BLaER1 (cell line): ENCODE data around the gene VASH1.
"Not testable (repeated sequence)": the region's sequence is repeated elsewhere in the genome, so short reads cannot be mapped to it uniquely, and the experiment has no call there.

Experiments used
- H3K27ac ChIP-seq: shearing (Covaris generic); formaldehyde crosslinking; 2 replicates; pipeline ENCODE4 v1.8.1; 2022
- H3K27me3 ChIP-seq: shearing (Covaris generic); formaldehyde crosslinking; 2 replicates; pipeline ENCODE4 v1.8.1; 2022
- H3K36me3 ChIP-seq: shearing (Covaris generic); formaldehyde crosslinking; 2 replicates; pipeline ENCODE4 v1.8.1; 2022
- H3K4me1 ChIP-seq: shearing (Covaris generic); formaldehyde crosslinking; 2 replicates; pipeline ENCODE4 v1.8.1; 2022
- H3K4me2 ChIP-seq: shearing (Covaris generic); formaldehyde crosslinking; 2 replicates; pipeline ENCODE4 v1.8.1; 2022
- H3K4me3 ChIP-seq: shearing (Covaris generic); formaldehyde crosslinking; 2 replicates; pipeline ENCODE4 v1.8.1; 2022
- H3K9ac ChIP-seq: shearing (Covaris generic); formaldehyde crosslinking; 2 replicates; pipeline ENCODE4 v1.8.1; 2022
- H3K9me3 ChIP-seq: shearing (Covaris generic); formaldehyde crosslinking; 2 replicates; pipeline ENCODE4 v1.8.1; 2022
- H4K20me1 ChIP-seq: shearing (Covaris generic); formaldehyde crosslinking; 2 replicates; pipeline ENCODE4 v1.8.1; 2022
- Cebpa-rat ChIP-seq: shearing (Covaris generic); IDR thresholded peaks from 2 replicates; pipeline ENCODE4 v1.8.1; 2022

VASH1 gene

DNA sequence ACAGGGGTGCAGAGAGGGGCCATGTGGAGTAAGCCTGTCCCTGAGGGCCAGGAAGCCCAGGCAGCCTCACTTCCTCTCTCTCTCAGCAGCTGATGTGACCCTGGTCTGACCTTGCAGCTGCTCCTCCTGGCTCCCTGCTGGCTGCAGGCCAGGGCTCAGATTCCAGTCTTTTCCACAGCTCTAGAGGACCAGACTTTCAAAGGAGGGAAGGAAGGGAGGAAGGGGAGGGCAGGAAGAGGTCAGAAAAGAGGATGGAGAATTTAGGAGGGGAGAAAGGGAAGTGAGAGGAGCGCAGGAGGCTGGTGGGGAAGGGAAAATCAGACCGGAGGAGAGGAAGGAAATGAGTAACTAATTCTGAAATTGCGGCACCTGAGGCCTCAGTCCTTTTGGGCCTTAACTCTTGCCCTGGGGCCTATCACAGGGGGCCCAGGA is 40.9 kb upstream of the VASH1 start:
- no peak overlapping the region for H3K4me3 ChIP-seq
- TF ChIP-seq Cebpa-rat = no peak
- no peaks in the 10 kb centered on the region for H3K27me3 ChIP-seq
- H3K9ac ChIP-seq = peak overlapping the region; percentile 18; the same call in 1 of the 2 replicates
- peaks cover 53% of the 10 kb centered on the region for H3K4me1 ChIP-seq
- peak overlapping the region; percentile 60 for H3K27ac ChIP-seq
- H3K36me3 ChIP-seq = no peaks in the 10 kb centered on the region
- H3K4me2 ChIP-seq = peak overlapping the region; percentile 70
- no peaks in the 10 kb centered on the region for H4K20me1 ChIP-seq
- no peaks in the 10 kb centered on the region for H3K9me3 ChIP-seq

DNA sequence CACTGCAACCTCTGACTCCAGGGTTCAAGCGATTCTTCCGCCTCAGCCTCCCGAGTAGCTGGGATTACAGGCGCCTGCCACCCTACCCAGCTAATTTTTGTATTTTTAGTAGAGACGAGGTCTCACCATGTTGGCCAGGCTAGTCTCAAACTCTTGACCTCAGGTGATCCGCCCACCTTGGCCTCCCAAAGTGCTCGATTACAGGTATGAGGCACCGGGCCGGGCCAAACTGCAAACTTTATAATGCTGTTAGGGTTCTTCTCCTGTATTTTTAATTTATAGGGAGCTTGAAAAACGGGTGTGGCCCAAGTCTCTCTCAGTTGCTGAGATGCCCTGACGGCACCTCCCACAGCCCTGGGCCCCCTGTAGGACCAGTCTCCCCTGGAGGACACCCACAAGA is 39.8 kb upstream of the VASH1 start:
- not testable (repeated sequence) for H3K4me3 ChIP-seq, H3K27ac ChIP-seq, H3K9me3 ChIP-seq, H3K4me2 ChIP-seq, H3K9ac ChIP-seq, H3K27me3 ChIP-seq, H4K20me1 ChIP-seq, H3K36me3 ChIP-seq
- H3K4me1 ChIP-seq = peaks cover 42% of the 10 kb centered on the region

GRCh38 chr14:76724651-76725550 is 36.4 kb upstream of the VASH1 start:
- H4K20me1 ChIP-seq = no peaks in the 10 kb centered on the region
- H3K4me3 ChIP-seq = no peak overlapping the region
- H3K4me2 ChIP-seq = no peak overlapping the region
- no peak for TF ChIP-seq Cebpa-rat
- no peak overlapping the region for H3K9ac ChIP-seq
- H3K36me3 ChIP-seq = no peaks in the 10 kb centered on the region
- H3K27ac ChIP-seq = no peak overlapping the region
- no peaks in the 10 kb centered on the region for H3K27me3 ChIP-seq
- no peaks in the 10 kb centered on the region for H3K9me3 ChIP-seq
- peaks cover 26% of the 10 kb centered on the region for H3K4me1 ChIP-seq

DNA sequence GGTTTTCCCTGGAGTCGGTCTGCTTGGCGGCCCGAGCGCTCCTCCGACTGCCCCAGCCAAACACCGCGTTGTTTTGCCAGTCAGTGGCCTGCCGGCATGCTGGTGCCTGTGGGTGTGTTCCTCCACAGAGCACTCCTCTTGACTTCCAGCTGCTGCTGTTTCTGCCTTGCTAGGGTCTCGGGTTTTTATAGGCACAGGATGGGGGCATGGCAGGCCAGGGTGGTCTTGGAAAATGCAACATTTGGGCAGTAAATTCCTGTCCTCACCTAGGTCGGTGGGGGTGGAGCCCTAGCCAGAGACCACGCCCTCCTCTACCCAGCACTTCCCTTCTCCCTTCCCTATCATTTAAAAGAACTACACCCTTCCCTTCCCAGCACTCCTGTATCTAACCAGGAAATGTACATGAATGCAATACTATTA is 34.7 kb upstream of the VASH1 start:
- no peak overlapping the region for H3K9ac ChIP-seq
- peaks cover 14% of the 10 kb centered on the region; the same call in 1 of the 2 replicates for H3K4me1 ChIP-seq
- no peak overlapping the region for H3K27ac ChIP-seq
- H3K4me3 ChIP-seq = no peak overlapping the region
- no peaks in the 10 kb centered on the region for H4K20me1 ChIP-seq
- no peak for TF ChIP-seq Cebpa-rat
- H3K27me3 ChIP-seq = no peaks in the 10 kb centered on the region
- no peaks in the 10 kb centered on the region for H3K36me3 ChIP-seq
- H3K4me2 ChIP-seq = no peak overlapping the region; the same call in 1 of the 2 replicates
- H3K9me3 ChIP-seq = no peaks in the 10 kb centered on the region

DNA sequence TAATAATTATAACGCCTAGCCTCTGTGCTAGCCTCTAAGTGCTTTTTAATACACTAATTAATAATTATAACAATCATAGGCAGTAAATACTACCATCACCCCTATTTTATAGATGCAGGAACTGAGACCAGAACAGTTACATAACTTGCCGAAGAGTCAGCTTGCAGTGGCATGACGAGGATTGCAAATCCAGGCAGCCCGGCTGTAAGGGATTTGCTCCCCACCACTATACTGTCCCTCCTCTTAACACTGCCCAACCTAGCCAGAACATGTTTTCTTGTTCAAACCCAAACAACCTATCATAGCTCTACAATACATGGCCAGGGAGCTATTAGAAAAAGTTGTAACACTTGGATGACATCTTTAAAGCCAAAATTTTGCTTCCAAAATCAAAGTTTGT is 33.9 kb upstream of the VASH1 start:
- TF ChIP-seq Cebpa-rat = no peak
- Histone ChIP-seq H3K4me3 (no peak overlapping the region), H3K27me3 (no peaks in the 10 kb centered on the region), H3K4me1 (peaks cover 14% of the 10 kb centered on the region; the same call in 1 of the 2 replicates), H3K36me3 (no peaks in the 10 kb centered on the region), H3K9ac (no peak overlapping the region), H3K4me2 (peak overlapping the region; percentile 46), H3K9me3 (no peaks in the 10 kb centered on the region), H4K20me1 (no peaks in the 10 kb centered on the region), H3K27ac (no peak overlapping the region)

- Histone ChIP-seq H3K27me3 (no peaks in the 10 kb centered on the region), H3K4me1 (peaks cover 14% of the 10 kb centered on the region; the same call in 1 of the 2 replicates), H3K4me3 (no peak overlapping the region), H3K9me3 (no peaks in the 10 kb centered on the region), H3K36me3 (no peaks in the 10 kb centered on the region), H3K27ac (no peak overlapping the region), H3K4me2 (peak overlapping the region; percentile 46), H4K20me1 (no peaks in the 10 kb centered on the region), H3K9ac (no peak overlapping the region)
- TF ChIP-seq Cebpa-rat = no peak
These were observed 33.4 kb upstream of the VASH1 start for GRCh38 chr14:76727901-76728300.

GRCh38 chr14:76729258-76729657 is 32.0 kb upstream of the VASH1 start:
- H3K27ac ChIP-seq = no peak overlapping the region
- H3K4me1 ChIP-seq = peaks cover 14% of the 10 kb centered on the region; the same call in 1 of the 2 replicates
- peaks cover 1% of the 10 kb centered on the region; the same call in 1 of the 2 replicates for H3K9me3 ChIP-seq
- no peak for TF ChIP-seq Cebpa-rat
- no peaks in the 10 kb centered on the region for H3K36me3 ChIP-seq
- H3K9ac ChIP-seq = no peak overlapping the region
- H3K4me2 ChIP-seq = no peak overlapping the region
- no peak overlapping the region for H3K4me3 ChIP-seq
- no peaks in the 10 kb centered on the region for H3K27me3 ChIP-seq
- no peaks in the 10 kb centered on the region for H4K20me1 ChIP-seq

GRCh38 chr14:76729953-76730505 is 31.2 kb upstream of the VASH1 start:
- no peak overlapping the region for H3K4me3 ChIP-seq
- H3K27ac ChIP-seq = no peak overlapping the region
- H3K36me3 ChIP-seq = no peaks in the 10 kb centered on the region
- H3K4me2 ChIP-seq = no peak overlapping the region
- no peaks in the 10 kb centered on the region for H3K27me3 ChIP-seq
- H3K4me1 ChIP-seq = peaks cover 14% of the 10 kb centered on the region; the same call in 1 of the 2 replicates
- peaks cover 9% of the 10 kb centered on the region; the same call in 1 of the 2 replicates for H3K9me3 ChIP-seq
- no peak overlapping the region for H3K9ac ChIP-seq
- H4K20me1 ChIP-seq = no peaks in the 10 kb centered on the region
- no peak for TF ChIP-seq Cebpa-rat

- not testable (repeated sequence) for H3K4me3 ChIP-seq, H3K4me1 ChIP-seq, H3K27me3 ChIP-seq, H3K27ac ChIP-seq, H3K4me2 ChIP-seq, H4K20me1 ChIP-seq, H3K9ac ChIP-seq, H3K36me3 ChIP-seq
- peaks cover 19% of the 10 kb centered on the region for H3K9me3 ChIP-seq
These were observed 26.8 kb upstream of the VASH1 start for GRCh38 chr14:76734501-76734900.

DNA sequence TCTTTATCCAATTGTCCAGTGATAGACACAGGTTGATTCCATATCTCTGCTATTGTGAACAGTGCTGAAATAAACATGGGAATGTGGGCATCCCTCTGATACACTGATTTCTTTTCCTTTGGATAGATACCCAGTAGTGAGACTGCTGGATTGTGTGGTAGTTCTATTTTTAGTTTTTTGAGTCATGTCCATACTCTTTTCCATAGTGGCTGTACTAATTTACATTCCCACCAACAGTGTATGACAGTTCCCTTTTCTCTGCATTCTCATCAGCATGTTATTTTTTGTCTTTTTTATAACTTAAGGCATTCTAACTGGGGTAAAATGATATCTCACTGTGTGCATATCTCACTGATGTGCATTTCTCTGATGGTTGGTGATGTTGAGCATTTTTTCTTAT is 24.8 kb upstream of the VASH1 start:
- peaks cover 39% of the 10 kb centered on the region for H3K9me3 ChIP-seq
- no peak overlapping the region for H3K27ac ChIP-seq
- TF ChIP-seq Cebpa-rat = no peak
- no peaks in the 10 kb centered on the region for H3K36me3 ChIP-seq
- no peaks in the 10 kb centered on the region for H4K20me1 ChIP-seq
- no peak overlapping the region for H3K4me2 ChIP-seq
- no peaks in the 10 kb centered on the region for H3K4me1 ChIP-seq
- no peaks in the 10 kb centered on the region for H3K27me3 ChIP-seq
- H3K9ac ChIP-seq = no peak overlapping the region
- no peak overlapping the region for H3K4me3 ChIP-seq
